Spleen (tissue), 11 donors: ENCODE results near the gene RHBDF2. TPM values are rescaled to one million over a fixed set of nuclear protein-coding genes. Genes with fewer than 3 reads are reported as not detected.

ENCODE experiments used
- DNase-seq: peaks from one replicate; pipeline ENCODE4 v3.0.0-alpha.2; 2020
- H3K27ac ChIP-seq, 8 donors: fragments of 200-600 bp; sonication (generic) in 7 of 8; 1 replicate in 4 of 8; 2 replicates in 4 of 8; pipeline versions ENCODE4 v1.5.0 to v1.8.0; 2016 to 2021; ENCODE audit warnings: inconsistent platforms in 4 of 8, mild to moderate bottlenecking in 4 of 8, moderate library complexity in 1 of 8
- H3K27me3 ChIP-seq, 7 donors: fragments of 200-600 bp; sonication (generic) in 6 of 7; replicated peaks in 1 of 7; 1 replicate in 4 of 7; 2 replicates in 3 of 7; pipeline versions ENCODE4 v1.5.0 to v1.8.0; 2016 to 2021; ENCODE audit warnings: inconsistent platforms in 3 of 7, mild to moderate bottlenecking in 1 of 7
- H3K36me3 ChIP-seq, 6 donors: fragments of 200-600 bp; sonication (generic) in 5 of 6; 1 replicate in 4 of 6; 2 replicates in 2 of 6; pipeline versions ENCODE4 v1.5.0 to v1.8.0; 2016 to 2021; ENCODE audit warnings: inconsistent platforms in 2 of 6
- H3K4me1 ChIP-seq, 6 donors: fragments of 200-600 bp; sonication (generic) in 5 of 6; 1 replicate in 3 of 6; 2 replicates in 3 of 6; pipeline versions ENCODE4 v1.5.0 to v1.8.0; 2016 to 2021; ENCODE audit warnings: inconsistent platforms in 3 of 6
- H3K4me3 ChIP-seq, 8 donors: fragments of 200-600 bp; sonication (generic) in 7 of 8; 1 replicate in 4 of 8; 2 replicates in 4 of 8; pipeline versions ENCODE4 v1.5.0 to v1.8.0; 2016 to 2021; ENCODE audit warnings: inconsistent platforms in 4 of 8, mild to moderate bottlenecking in 4 of 8, moderate library complexity in 2 of 8
- H3K9me3 ChIP-seq, 8 donors: fragments of 200-600 bp; sonication (generic) in 7 of 8; 1 replicate in 4 of 8; 2 replicates in 4 of 8; pipeline versions ENCODE4 v1.5.0 to v1.8.0; 2016 to 2021; ENCODE audit warnings: inconsistent platforms in 4 of 8
- POLR2A ChIP-seq, 3 donors: fragments of 450-650 bp; IDR thresholded peaks; one replicate each; pipeline ENCODE4 v1.5.1; 2017; ENCODE audit warnings: antibody characterized with exemption in 3 of 3, mild to moderate bottlenecking in 1 of 3
- POLR2AphosphoS5 ChIP-seq, 3 donors: sonication (generic); formaldehyde crosslinking; IDR thresholded peaks; one replicate each; pipeline ENCODE4 v1.5.1; 2017; ENCODE audit warnings: antibody characterized with exemption in 3 of 3
- WGBS, 5 donors: extraction: QIAGEN DNeasy Blood & Tissue Kit in 3 of 5; methylation state at CpG; one replicate each; pipeline versions ENCODE4 v1.1.5 to v1.1.7; 2013 to 2018; 5-methylcytosine and 5-hydroxymethylcytosine counted together
- intact Hi-C: fragments of 100-400 bp; cut with DNase I; formaldehyde crosslinking; loops from one replicate; pipeline ENCODE4 v1.15.0; 2023; ENCODE audit warnings: low total_unique reads
- polyA plus RNA-seq, 3 donors: library from polyadenylated mRNA; stranded (reverse); fragments of 200-250 nt; gene quantifications; one replicate each; pipeline ENCODE4 v1.2.1, GENCODE V29; 2013
- total RNA-seq, 7 donors: library from RNA; depleted of rRNA in 3 of 7; stranded (reverse); fragments of >200 nt in 3 of 7; fragmentation: NEBNext Ultra II Directional in 4 of 7; extraction: Animal tissue kit (Norgen Biotek cat#: 25700) in 4 of 7; gene quantifications; one replicate each; pipeline versions ENCODE4 v1.1.0 to v1.2.1, GENCODE V29; 2016 to 2021
- TF ChIP-seq, protein P1 (sequence below), 11 experiments: fragments of 200-600 bp in 7 of 11; fragments of 450-650 bp in 4 of 11; sonication (generic) in 4 of 11; IDR thresholded peaks in 8 of 11; conservative IDR thresholded peaks in 3 of 11; 1 replicate in 7 of 11; 2 replicates in 4 of 11; pipeline versions ENCODE4 v1.4.0 to v1.8.0; 2016 to 2021; ENCODE audit warnings: antibody characterized with exemption in 11 of 11, inconsistent platforms in 4 of 11, mild to moderate bottlenecking in 1 of 11
- donor health status: healthy with polysubstance abuse.
- donor health status: DM: no; HTN: no; CAD: no; lungs with moderate emphysema.
- donor health status: DM: no; HTN: no; CAD: no.
- donor health status: Bipolar disorder and iron deficiency.
- donor health status: healthy.
- donor health status: DM: no; HTN: no; CAD: no.
- donor health status: DM: yes; HTN: yes; CAD: no.

The RHBDF2 gene
- total and polyA plus RNA-seq, 10 donors: 31.4 to 147 (median 97.9) TPM

- H3K36me3 ChIP-seq: peaks cover 0 to 38% (median 26%) of the 10 kb centered on the region in 6 donors
- TF ChIP-seq, protein P1, sequence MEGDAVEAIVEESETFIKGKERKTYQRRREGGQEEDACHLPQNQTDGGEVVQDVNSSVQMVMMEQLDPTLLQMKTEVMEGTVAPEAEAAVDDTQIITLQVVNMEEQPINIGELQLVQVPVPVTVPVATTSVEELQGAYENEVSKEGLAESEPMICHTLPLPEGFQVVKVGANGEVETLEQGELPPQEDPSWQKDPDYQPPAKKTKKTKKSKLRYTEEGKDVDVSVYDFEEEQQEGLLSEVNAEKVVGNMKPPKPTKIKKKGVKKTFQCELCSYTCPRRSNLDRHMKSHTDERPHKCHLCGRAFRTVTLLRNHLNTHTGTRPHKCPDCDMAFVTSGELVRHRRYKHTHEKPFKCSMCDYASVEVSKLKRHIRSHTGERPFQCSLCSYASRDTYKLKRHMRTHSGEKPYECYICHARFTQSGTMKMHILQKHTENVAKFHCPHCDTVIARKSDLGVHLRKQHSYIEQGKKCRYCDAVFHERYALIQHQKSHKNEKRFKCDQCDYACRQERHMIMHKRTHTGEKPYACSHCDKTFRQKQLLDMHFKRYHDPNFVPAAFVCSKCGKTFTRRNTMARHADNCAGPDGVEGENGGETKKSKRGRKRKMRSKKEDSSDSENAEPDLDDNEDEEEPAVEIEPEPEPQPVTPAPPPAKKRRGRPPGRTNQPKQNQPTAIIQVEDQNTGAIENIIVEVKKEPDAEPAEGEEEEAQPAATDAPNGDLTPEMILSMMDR (IDR thresholded peaks at IDR 0.05 in 8 of 11, conservative IDR thresholded peaks at IDR 0.05 in 3 of 11): no peak
- peak in 2 of 3 donors; percentile 36 to 59 for TF ChIP-seq POLR2AphosphoS5 (IDR thresholded peaks at IDR 0.05)
- H3K27ac ChIP-seq: peak within 1 kb of the TSS in 4 of 8 donors; percentile 23 to 55 (median 38)
- no peaks in the 10 kb centered on the region for H3K9me3 ChIP-seq
- WGBS, 5 donors: 82 to 93% (median 83%) methylated on average over 5 to 11 of the region's 11 CpGs
- H3K4me3 ChIP-seq: no peak within 1 kb of the TSS
- no peaks in the 10 kb centered on the region for H3K27me3 ChIP-seq
- no peak for DNase-seq
- peaks cover 7 to 32% (median 17%) of the 10 kb centered on the region in 6 donors for H3K4me1 ChIP-seq
- intact Hi-C loops: loop anchor here (5.0 kb wide), 1 partner anchor 40 kb away; no protein-coding TSS in a partner anchor
These were observed 33.9 kb downstream of the RHBDF2 start, which contains the start of gene AANAT for GRCh38 chr17:76467366-76467765. AANAT (plus strand) TSS chr17:76467603; CDS start chr17:76468747, 1,144 bp downstream.

- WGBS, 5 donors: 76 to 83% (median 81%) methylated on average over 6 of the region's 6 CpGs
- no peak overlapping the region for H3K4me3 ChIP-seq
- H3K27ac ChIP-seq: peak overlapping the region in 3 of 8 donors; percentile 25 to 52 (median 52)
- peaks cover 7 to 32% (median 17%) of the 10 kb centered on the region in 6 donors for H3K4me1 ChIP-seq
- intact Hi-C loops: loop anchor here (5.0 kb wide), 1 partner anchor 41 kb away; no protein-coding TSS in a partner anchor
- TF ChIP-seq POLR2A (IDR thresholded peaks at IDR 0.05) (no peak), POLR2AphosphoS5 (IDR thresholded peaks at IDR 0.05) (no peak)
- TF ChIP-seq, protein P1 (IDR thresholded peaks at IDR 0.05 in 8 of 11, conservative IDR thresholded peaks at IDR 0.05 in 3 of 11): no peak
- no peaks in the 10 kb centered on the region for H3K9me3 ChIP-seq
- peaks cover 0 to 32% (median 19%) of the 10 kb centered on the region in 6 donors for H3K36me3 ChIP-seq
- H3K27me3 ChIP-seq: no peaks in the 10 kb centered on the region
- no peak for DNase-seq
These were observed 34.5 kb downstream of the RHBDF2 start for GRCh38 chr17:76466775-76467130.

DNA sequence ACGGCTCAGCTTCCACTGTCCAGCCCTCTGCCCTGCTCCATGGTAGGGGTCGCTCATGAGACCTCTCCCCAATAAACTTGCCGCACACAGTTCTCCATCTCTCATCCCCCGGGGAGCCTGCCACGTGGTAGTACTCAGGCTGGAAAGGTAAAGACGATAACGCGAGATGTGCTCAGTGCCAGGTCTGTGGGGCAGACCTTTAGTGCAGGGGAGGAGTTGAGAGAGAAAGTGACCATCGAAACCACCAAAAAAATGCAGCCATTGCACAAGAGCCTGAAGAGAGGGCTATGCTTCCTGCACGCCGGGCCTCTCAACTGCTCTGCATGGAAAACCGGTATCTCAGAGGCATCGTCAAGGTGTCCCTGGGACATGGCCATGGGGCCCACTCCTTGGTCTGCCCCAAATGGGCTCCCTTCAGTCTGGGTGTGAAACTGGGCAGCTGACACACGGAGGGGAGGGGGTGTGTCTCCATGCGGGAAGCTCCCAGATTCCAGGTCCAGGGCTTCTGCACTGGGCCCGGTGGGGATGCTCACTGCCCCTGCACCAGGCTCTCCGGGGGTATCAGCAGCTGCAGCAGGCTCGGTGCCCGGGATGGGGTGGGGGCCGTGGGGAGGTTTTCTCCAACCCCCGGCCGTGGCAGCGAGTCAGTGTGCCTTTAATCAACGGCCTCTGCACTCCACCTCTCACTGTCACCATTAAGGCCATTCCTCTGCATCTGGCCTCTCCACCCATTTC is 38.5 kb downstream of the RHBDF2 start:
- no peak for DNase-seq
- H3K27ac ChIP-seq: no peak overlapping the region
- TF ChIP-seq, protein P1 (IDR thresholded peaks at IDR 0.05 in 8 of 11, conservative IDR thresholded peaks at IDR 0.05 in 3 of 11): no peak
- TF ChIP-seq POLR2A (IDR thresholded peaks at IDR 0.05): no peak
- TF ChIP-seq POLR2AphosphoS5 (IDR thresholded peaks at IDR 0.05): no peak
- intact Hi-C loops: no loop called here
- 76 to 87% (median 81%) methylated on average over 21 to 24 of the region's 24 CpGs for WGBS, 5 donors
- no peaks in the 10 kb centered on the region for H3K27me3 ChIP-seq
- H3K9me3 ChIP-seq: no peaks in the 10 kb centered on the region
- H3K4me1 ChIP-seq: peaks cover 7 to 24% (median 17%) of the 10 kb centered on the region in 6 donors
- H3K36me3 ChIP-seq: no peaks in the 10 kb centered on the region
- H3K4me3 ChIP-seq: no peak overlapping the region
